GM12878 (cell line): ENCODE data around the gene HS3ST3A1.

ENCODE experiments used
- BMI1 ChIP-seq: fragments of 450-650 bp; IDR thresholded peaks from 2 replicates; pipeline ENCODE4 v1.6.1; 2016; ENCODE audit warnings: mild to moderate bottlenecking, moderate library complexity, borderline replicate concordance
- CEBPB ChIP-seq, 2 experiments: fragments of 150-350 bp in 1 of 2; IDR thresholded peaks; 2 replicates each; pipeline ENCODE4 v1.6.1; 2012 to 2014; ENCODE audit warnings: low read depth in 2 of 2, low read length in 2 of 2, borderline replicate concordance in 1 of 2, inconsistent platforms in 1 of 2
- FOXM1 ChIP-seq: IDR thresholded peaks from 2 replicates; pipeline ENCODE4 v1.6.1; 2012; ENCODE audit warnings: low read depth, mild to moderate bottlenecking, inconsistent platforms, low read length, moderate library complexity
- GABPA ChIP-seq: IDR thresholded peaks from 2 replicates; pipeline ENCODE4 v1.6.1; 2014; ENCODE audit warnings: antibody characterized with exemption, low read depth, mild to moderate bottlenecking, inconsistent platforms
- POLR2A ChIP-seq: IDR thresholded peaks from 2 replicates; pipeline ENCODE4 v1.6.1; 2011; ENCODE audit warnings: low read depth, mild to moderate bottlenecking, low read length
- POLR2AphosphoS2 ChIP-seq: IDR thresholded peaks from 2 replicates; pipeline ENCODE4 v1.6.1; 2011; ENCODE audit warnings: low read depth, mild to moderate bottlenecking, low read length, improper control_type of control experiment, moderate library complexity
- RAD21 ChIP-seq: IDR thresholded peaks from 2 replicates; pipeline ENCODE4 v1.6.1; 2011; ENCODE audit warnings: mild to moderate bottlenecking, low read depth, low read length, moderate library complexity; ENCODE audit not compliant: insufficient read depth
- RFX5 ChIP-seq: IDR thresholded peaks from 2 replicates; pipeline ENCODE4 v1.6.1; 2011; ENCODE audit warnings: low read depth, low read length, improper control_type of control experiment
- ZSCAN29 ChIP-seq: fragments of 450-650 bp; IDR thresholded peaks from 2 replicates; pipeline ENCODE4 v1.6.1; 2017; ENCODE audit warnings: mild to moderate bottlenecking, moderate library complexity
- TF ChIP-seq, protein P1 (sequence below): IDR thresholded peaks from 2 replicates; pipeline ENCODE4 v1.6.1; 2011; ENCODE audit warnings: low read depth, low read length, improper control_type of control experiment, borderline replicate concordance
- TF ChIP-seq, protein P2 (sequence below), 3 experiments: IDR thresholded peaks in 2 of 3; conservative IDR thresholded peaks in 1 of 3; 2 replicates each; pipeline ENCODE4 v1.5.1; 2011; ENCODE audit warnings: low read depth in 3 of 3, low read length in 3 of 3, mild to moderate bottlenecking in 3 of 3, control low read depth in 2 of 3, moderate library complexity in 2 of 3, inconsistent platforms in 1 of 3, mixed read lengths in 1 of 3; ENCODE audit not compliant: control insufficient read depth in 2 of 3, insufficient read depth in 1 of 3; ENCODE audit errors: extremely low read depth in 1 of 3

DNA sequence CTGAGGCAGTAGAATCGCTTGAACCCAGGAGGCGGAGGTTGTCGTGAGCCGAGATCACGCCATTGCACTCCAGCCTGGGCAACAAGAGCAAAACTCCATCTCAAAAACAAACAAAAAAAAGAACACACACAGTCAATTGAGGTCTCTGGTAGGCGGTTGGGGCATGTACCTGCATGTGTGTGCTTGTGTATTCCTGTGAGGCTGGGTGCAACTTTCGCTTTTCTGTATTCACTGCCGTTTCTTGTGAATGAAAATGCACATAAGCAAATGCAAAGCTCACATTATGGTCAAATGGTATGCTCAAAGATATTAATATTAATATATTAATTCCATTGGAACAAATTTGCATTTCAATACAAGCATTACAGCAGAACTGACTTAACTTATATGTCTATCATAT lies 20.9 kb downstream of the HS3ST3A1 start:
- no peak for TF ChIP-seq RAD21
- TF ChIP-seq FOXM1: no peak
- no peak for TF ChIP-seq CEBPB (IDR thresholded peaks at IDR 0.05; ENCODE audit: borderline replicate concordance in 1 of 2, low read depth in 2 of 2, low read length in 2 of 2)
- TF ChIP-seq, protein P1, sequence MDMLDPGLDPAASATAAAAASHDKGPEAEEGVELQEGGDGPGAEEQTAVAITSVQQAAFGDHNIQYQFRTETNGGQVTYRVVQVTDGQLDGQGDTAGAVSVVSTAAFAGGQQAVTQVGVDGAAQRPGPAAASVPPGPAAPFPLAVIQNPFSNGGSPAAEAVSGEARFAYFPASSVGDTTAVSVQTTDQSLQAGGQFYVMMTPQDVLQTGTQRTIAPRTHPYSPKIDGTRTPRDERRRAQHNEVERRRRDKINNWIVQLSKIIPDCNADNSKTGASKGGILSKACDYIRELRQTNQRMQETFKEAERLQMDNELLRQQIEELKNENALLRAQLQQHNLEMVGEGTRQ: no peak
- no peak for TF ChIP-seq BMI1
- TF ChIP-seq POLR2A: no peak
- no peak for TF ChIP-seq ZSCAN29
- TF ChIP-seq, protein P2, sequence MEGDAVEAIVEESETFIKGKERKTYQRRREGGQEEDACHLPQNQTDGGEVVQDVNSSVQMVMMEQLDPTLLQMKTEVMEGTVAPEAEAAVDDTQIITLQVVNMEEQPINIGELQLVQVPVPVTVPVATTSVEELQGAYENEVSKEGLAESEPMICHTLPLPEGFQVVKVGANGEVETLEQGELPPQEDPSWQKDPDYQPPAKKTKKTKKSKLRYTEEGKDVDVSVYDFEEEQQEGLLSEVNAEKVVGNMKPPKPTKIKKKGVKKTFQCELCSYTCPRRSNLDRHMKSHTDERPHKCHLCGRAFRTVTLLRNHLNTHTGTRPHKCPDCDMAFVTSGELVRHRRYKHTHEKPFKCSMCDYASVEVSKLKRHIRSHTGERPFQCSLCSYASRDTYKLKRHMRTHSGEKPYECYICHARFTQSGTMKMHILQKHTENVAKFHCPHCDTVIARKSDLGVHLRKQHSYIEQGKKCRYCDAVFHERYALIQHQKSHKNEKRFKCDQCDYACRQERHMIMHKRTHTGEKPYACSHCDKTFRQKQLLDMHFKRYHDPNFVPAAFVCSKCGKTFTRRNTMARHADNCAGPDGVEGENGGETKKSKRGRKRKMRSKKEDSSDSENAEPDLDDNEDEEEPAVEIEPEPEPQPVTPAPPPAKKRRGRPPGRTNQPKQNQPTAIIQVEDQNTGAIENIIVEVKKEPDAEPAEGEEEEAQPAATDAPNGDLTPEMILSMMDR (IDR thresholded peaks at IDR 0.05 in 2 of 3, conservative IDR thresholded peaks at IDR 0.05 in 1 of 3; ENCODE audit: control insufficient read depth in 2 of 3, extremely low read depth in 1 of 3, insufficient read depth in 1 of 3, low read depth in 3 of 3, low read length in 3 of 3): no peak
- TF ChIP-seq GABPA: no peak
- TF ChIP-seq RFX5: no peak
- no peak for TF ChIP-seq POLR2AphosphoS2
